AG04449 (cell line): Measurements from ENCODE around the gene MBTD1.

Source experiments
- CTCF ChIA-PET: fragments of 350-600 bp; formaldehyde crosslinking; extraction: SDS; loops from one replicate; lab custom pipeline; 2021; ENCODE audit warnings: antibody characterized with exemption; lab: Yijun Ruan, JAX
- POLR2A ChIA-PET: fragments of 400-600, 350-600 bp; formaldehyde crosslinking; extraction: SDS; loops from one replicate; lab custom pipeline; 2020; ENCODE audit warnings: antibody characterized with exemption, inconsistent platforms; lab: Yijun Ruan, JAX
- DNase-seq: peaks from one replicate; pipeline ENCODE4 v3.0.0-alpha.2; 2010; ENCODE audit warnings: low read depth, low spot score
- H3K4me3 ChIP-seq: 2 replicates; pipeline ENCODE4 v1.5.1; 2011; ENCODE audit warnings: low read depth, mild to moderate bottlenecking, control low read depth, low read length
- CTCF ChIP-seq: IDR thresholded peaks from one replicate; pipeline ENCODE4 v1.5.1; 2011; ENCODE audit warnings: mild to moderate bottlenecking, moderate library complexity, low read length, control low read depth, inconsistent platforms; ENCODE audit not compliant: insufficient read depth; ENCODE audit errors: missing control alignments

MBTD1 gene

GRCh38 chr17:51161541-51161940 lies 98.3 kb downstream of the MBTD1 start:
- TF ChIP-seq CTCF, result no peak
- H3K4me3 ChIP-seq, result no peak overlapping the region
- DNase-seq, result no peak
- CTCF ChIA-PET, result interaction anchor here (1.5 to 2.6 kb wide), 2 partner anchors 8 to 160 kb away, joined by 5 to 17 read pairs; partner anchors contain the start of gene NME1
- POLR2A ChIA-PET, result interaction anchor here (1.1 kb wide), 1 partner anchor 8 kb away, joined by 6 read pairs; the partner anchor contains the start of gene NME1

- POLR2A ChIA-PET, result no interaction called here
- DNase-seq, result no peak
- CTCF ChIA-PET, result interaction anchor here (1.4 kb wide), 1 partner anchor 161 kb away, joined by 4 read pairs; no protein-coding TSS in a partner anchor
- H3K4me3 ChIP-seq, result no peak overlapping the region
- no peak for TF ChIP-seq CTCF
Observed at GRCh38 chr17:51159604-51160003, 100.2 kb downstream of the MBTD1 start.

- POLR2A ChIA-PET, result no interaction called here
- CTCF ChIA-PET, result interaction anchor here (0.6 to 1.8 kb wide), 4 partner anchors 10 to 155 kb away, joined by 3 to 11 read pairs (median 8); partner anchors contain the start of genes NME2 and SPAG9
- H3K4me3 ChIP-seq, result no peak overlapping the region; the same call in 1 of the 2 replicates
Observed at GRCh38 chr17:51155416-51155815, 104.4 kb downstream of the MBTD1 start.

GRCh38 chr17:51154176-51154575 lies 105.7 kb downstream of the MBTD1 start:
- TF ChIP-seq CTCF, result no peak
- H3K4me3 ChIP-seq, result peak overlapping the region; percentile 93
- no peak for DNase-seq
- CTCF ChIA-PET, result interaction anchor here (0.6 to 2.1 kb wide), 6 partner anchors 8 to 448 kb away, joined by 3 to 17 read pairs (median 9); no protein-coding TSS in a partner anchor
- POLR2A ChIA-PET, result interaction anchor here (0.9 to 1.1 kb wide), 2 partner anchors 12 to 22 kb away, joined by 3 to 4 read pairs; partner anchors contain the start of gene NME2

More at GRCh38 chr17:51155416-51155815, 104.4 kb downstream of the MBTD1 start:
- no peak for TF ChIP-seq CTCF
- no peak for DNase-seq

- DNase-seq, result peak; percentile 98
- CTCF ChIA-PET, result interaction anchor here (0.6 to 4.6 kb wide), 32 partner anchors 9 to 370 kb away, joined by 3 to 116 read pairs (median 6); partner anchors contain the start of gene SPAG9
- POLR2A ChIA-PET, result interaction anchor here (0.7 to 1.2 kb wide), 9 partner anchors 9 to 300 kb away, joined by 3 to 9 read pairs (median 4); partner anchors contain the start of genes NME2, SPAG9 and TOB1
- peak within 1 kb of the TSS; percentile 93 for H3K4me3 ChIP-seq
- TF ChIP-seq CTCF, result peak; percentile 81
Observed at GRCh38 chr17:51153210-51154072, 106.4 kb downstream of the MBTD1 start, which contains the start of gene NME1. Gene NME1, plus strand, starts transcription at chr17:51153559. Its CDS starts 2,096 bp downstream, at chr17:51155655.
